Bone marrow (tissue), 2 donors: ENCODE measurements around the gene A2M.

Experiments used
- DNase-seq, 2 donors: peaks; one replicate each; lab custom pipeline; 2025; lab: John Stamatoyannopoulos, UW

The A2M gene

DNA sequence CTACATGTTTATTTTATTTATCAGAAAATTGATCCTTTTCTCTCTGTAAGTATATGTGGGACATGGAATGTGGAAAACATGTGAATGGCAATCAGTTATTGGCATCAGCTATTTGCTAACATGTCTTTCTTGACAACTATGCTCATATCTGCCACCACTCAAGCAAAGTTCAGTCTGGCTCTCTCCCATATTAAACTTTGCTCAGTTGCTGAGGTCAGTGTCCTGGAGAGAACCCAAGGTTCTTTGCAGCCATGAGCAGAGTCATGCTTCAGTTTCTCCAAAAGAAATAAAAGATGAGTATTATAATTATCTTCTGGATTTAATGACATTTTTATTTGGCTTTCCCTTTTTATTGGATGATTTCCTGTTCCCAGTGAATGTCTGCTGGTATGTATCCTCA is 42.6 kb downstream of the A2M start:
- DNase-seq, result no peak

DNA sequence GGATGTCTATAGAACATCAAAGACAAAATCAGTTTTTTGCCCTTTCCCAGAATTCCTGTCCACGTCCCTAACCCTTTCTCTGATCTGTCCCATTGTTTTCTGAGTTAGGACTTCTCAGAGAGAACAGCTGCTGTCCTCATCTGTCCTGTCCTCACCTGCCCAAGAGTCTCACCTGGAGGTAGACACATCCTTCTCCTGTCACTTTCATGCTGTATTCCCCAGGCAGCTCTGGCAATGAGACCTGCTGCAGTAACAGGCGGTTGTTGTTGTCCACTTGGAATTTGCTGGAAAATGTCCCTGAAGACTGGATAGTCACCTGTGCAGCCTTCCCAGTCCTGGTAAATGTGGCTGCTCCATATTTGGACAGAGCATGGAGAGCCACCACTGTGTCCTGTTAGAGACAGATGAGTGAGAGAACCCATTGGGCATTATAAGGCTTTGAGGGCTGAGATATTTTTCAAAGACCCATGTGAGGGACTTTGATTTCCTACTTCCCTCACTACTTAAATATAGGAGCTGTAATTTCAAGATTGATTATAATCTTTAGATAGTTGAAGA is 43.2 kb downstream of the A2M start:
- no peak for DNase-seq

DNA sequence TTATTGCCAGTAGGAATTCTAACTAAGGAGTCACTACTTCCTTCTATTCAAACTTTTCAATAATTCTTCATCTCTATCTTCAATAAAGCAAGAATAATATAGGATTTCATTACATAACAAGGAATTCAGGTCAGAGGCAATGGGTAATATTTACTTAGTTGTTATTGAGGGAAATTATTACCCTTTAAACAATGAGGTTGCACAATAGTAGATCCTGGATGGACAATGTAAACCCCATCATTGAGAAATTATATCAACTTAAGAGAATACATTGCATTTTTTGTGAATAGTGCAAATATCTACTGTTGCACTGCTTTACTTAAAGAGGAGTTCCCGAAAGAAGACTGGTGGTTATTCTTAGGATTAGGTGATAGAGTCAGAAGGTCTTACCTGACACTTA is 43.8 kb downstream of the A2M start:
- no peak for DNase-seq

DNA sequence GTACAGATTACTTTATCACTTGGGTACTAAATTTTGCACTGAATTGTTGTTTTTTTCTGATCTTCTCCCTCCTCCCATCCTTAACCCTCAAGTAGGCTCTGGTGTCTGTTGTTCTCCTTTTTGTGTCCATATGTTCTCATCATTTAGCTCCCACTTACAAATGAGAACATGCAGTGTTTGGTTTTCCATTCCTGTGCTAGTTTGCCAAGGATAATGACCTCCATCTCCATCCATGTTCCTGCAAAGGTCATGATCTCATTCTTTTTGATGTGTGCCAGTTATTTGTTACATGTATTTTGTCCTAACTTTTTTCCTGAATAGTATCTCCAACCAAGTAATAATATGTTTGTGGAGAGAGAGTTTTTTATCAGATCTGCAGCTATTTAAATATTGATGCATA is 44.2 kb downstream of the A2M start:
- DNase-seq, result no peak

DNA sequence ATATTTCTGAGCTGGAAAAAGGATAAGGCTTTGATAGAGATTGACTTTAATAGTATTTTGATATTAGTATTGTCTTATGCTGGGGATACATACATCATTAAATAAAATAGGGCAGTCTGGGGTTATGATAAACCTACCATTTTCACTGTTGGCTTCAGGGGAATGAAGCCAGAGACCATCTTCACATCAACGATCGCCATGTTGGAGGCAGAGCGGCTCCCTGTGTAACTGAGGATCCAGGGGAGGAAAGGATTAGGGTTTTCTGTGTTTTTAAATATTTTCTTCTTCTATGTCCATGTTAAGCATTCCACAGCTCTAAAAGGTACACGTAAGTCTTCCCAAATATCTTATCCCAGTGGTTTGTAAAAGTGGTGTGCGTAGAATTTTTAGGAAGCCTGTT is 45.4 kb downstream of the A2M start:
- no peak for DNase-seq

DNA sequence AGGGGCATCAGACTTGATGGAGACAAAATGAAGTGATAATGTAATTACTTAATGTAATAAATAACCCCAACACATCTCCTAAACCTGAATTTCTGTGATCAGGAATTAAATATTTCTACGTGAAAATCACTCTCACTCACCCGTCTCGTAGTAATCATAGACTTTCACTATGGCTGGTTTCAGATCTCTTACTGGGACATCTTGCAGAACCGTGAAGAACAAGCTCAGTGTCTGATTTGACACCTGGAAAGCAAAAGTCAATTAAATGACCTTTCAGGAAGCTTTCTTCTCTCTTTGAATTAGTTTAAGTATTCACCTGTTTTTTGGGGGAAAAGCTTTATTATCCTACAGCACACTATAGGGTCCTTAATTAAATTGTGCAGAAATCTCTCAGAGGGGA is 47.1 kb downstream of the A2M start:
- DNase-seq, result no peak

DNA sequence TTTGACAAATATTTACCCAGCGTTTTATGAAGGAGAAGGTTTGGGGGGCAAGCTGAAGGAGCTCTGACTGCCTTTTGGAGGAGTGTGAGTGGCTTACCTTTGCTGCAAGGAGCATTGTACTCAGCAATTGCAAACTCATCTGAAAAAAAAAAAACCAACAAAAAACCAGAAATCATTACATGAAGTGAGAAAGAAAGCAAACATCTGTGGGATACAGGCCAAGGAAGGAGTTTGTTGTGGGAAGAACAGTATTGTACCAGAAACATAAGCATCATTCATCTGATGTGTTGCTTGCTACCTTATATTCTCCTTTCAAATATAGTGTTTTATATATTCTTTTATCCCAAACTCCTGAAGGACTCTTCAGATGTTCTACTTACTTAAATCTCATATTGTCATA is 47.6 kb downstream of the A2M start:
- DNase-seq, result no peak

DNA sequence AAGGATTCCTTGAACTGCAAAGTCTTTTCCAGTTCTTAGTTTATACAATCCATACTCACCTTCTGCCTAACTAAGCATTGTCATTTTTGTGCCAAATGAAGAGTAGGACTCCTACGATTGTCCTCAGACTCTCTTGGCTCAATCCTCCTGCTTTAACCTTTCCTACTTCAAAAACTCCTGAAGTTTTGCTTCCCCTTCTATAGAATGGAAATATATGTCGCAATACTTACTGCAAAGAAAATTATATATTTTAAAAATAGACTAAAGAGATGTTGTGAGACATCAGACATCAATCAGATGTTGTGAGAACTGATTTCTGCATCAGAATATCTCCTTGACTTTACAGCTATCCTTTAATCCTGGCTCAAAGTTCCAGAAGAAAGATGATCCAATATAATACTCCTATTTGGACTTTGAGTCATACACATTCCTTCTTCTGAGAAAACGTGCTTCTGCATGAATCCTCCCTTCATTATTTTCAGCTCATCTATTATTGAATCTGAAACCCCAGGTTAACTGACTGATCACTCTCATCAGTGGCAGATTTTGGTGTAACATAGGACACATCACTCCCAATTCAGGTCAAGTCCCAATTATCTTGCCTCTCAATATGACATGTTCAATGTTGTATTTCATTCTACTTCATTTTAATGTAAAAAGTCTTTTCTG is 48.8 kb downstream of the A2M start:
- no peak for DNase-seq

DNA sequence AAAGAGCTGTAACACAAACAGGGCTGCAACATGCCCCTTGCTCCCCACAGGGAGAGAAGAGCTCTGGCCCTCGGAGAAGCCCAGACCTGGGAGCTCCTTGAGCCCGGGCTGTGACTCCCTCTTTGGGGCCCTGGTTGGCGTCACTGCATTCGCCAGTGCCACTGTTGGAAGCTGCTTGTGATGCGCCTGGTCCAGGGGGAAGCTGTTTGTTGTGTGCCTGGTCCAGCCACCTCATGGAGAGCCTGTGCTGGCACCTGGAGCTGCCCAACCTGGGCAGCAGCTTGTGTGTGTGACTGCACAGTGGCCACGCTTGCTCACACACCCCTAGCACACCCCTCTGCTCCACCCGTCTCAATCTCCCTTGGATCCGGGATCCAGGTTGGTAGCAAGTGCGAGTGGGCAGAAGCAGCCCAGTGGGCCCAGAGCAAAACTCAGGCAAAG is 49.5 kb downstream of the A2M start:
- no peak for DNase-seq

DNA sequence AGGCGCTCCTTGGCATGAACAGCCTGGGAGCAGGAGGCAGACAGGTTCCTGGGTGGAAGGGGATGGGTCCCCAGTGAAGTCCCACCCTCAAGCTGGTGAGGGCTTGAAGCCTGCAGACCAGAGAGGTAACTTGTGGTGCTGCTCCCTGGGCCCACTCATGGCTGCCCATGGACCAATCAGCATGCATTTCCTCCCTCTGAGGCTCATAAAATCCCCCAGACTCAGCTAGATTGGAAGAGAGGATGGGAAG is 50.2 kb downstream of the A2M start:
- no peak for DNase-seq

DNA sequence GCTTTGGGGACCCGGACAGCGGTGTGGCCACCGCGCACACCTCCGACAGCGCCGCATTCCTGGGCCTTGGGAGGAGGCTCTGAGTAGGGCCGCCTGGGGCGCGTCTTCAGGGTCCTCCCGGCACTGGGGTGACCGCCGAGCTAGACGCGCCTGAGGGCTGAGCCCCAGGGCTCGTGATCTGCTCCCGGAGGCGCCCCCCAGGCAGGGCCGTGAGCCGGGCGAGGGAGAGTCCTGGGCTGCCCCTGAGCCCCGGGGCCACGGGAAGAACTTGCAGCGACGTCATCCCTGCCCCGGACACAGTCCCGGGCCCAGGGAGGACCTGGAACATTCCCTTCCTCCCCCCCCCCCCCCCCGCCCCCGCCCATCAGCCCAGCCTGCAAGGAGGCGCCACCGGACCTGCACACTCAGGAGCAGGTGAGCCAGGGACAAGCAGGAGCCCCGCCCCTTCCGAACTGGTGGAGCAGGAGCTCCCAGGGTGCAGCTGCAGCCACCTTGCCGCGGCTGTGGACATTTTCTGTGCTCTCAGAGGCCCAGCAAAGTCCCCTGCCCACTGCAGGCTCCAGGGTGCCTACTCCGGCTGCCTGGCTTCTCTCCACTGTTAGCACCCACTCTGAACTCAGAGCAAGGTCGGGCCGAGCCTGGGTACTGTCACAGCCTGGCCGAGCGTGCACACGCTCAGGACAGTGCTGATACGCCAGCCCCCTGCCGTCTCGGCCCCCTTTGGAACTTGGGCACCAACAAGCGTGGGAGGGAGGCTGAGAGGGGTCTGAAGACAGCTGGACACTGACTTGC is 50.7 kb downstream of the A2M start:
- no peak for DNase-seq

DNA sequence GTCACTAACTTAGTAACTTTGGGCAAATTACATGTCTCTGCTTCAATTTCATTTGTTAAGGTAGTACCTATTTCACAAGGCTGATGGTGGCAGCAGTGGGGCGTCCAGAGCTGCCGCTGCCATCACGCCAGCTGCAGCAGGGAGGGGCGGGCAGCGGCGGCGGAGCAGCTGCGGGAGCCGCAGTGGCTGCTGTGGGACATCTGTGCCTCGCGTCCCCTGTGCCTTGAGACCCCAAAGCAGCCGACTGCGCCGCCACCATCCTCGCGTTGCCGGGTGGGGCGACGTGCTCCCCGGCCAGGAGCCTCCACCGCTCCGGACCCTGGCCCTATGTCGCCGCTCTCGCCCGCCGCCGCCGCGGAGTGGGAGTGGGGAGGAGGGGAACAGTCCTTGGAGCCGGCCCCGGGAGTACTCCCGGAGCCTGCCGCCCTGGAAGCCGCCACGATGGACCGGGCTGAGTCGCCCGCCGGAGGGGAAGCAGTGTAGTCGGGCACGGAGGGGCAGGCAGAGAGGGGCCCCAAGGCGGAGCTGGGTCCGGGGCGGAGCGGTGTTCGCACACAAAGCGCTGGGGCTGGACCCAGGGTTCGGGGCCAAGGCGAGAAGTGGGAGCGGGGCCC is 51.4 kb downstream of the A2M start:
- DNase-seq, result peak; percentile 12 to 25

DNA sequence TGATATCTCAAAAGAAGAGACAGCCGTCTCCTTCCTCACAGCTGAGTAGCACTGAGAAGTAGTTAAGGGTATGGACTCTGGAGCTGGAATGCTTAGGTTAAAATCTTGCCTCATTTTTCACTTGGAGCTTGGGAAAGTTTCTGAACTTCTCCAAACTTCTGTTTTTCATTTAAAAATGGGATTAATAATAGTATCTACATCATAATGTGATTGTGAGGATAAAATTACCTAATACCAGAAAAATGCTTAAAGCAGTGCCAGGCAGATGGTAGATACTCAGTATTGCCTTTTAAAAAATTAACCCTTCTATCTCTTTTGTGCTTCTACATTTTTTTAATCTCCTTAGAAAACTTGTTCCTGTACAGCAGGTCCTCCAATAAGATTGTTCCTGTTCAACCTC is 63.1 kb downstream of the A2M start:
- DNase-seq, result no peak

DNA sequence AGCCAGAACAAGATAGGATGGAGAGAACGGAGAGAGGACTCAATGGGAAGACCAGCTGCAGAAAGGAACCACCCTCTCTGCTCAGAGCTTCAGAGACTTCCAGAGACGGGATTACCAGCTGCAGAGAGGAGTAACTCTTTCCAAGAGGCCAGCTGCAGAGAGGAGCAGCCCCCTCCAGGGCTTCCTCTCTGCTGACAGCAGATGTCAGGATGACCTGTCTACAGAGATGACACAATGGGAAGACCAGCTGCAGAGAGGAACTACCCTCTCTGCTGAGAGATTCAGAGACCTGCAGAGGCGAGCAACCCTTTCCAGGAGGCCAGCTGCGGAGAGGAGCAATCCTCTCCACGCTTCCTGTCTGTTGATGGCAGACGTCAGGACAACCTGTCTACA is 64.6 kb downstream of the A2M start:
- peak in 1 of 2 donors; percentile 54 for DNase-seq

DNA sequence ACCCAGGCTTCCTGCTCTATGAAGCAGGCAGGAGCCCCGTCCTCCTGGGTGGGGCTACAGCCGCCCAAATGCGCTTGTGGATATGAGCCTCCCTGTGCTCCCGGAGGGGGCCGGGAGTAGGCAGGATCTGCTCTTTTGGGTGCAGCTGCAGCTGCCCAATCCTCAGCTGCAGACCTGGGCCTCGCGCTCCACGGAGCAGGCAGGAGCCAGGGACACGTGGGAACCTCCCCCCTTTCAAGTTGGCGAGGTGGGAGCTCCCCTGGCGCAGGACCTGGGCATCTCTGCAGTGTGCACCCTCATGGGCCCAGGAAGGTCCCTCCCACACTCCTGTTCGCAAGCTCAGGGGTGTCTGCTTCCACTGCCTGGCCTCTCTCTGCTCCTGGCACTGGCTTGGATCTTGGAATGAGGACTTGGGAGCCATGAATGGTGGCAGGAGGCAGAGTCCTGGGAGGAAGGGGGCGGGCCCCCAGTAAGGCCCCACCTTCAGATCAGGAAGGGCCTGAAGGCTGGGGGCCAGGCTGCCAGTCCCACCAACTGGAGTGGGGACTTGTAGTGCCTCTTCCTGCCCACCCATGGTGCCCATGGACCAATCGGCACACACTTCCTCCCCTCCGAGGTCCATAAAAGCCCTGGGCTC is 65.1 kb downstream of the A2M start:
- no peak for DNase-seq

DNA sequence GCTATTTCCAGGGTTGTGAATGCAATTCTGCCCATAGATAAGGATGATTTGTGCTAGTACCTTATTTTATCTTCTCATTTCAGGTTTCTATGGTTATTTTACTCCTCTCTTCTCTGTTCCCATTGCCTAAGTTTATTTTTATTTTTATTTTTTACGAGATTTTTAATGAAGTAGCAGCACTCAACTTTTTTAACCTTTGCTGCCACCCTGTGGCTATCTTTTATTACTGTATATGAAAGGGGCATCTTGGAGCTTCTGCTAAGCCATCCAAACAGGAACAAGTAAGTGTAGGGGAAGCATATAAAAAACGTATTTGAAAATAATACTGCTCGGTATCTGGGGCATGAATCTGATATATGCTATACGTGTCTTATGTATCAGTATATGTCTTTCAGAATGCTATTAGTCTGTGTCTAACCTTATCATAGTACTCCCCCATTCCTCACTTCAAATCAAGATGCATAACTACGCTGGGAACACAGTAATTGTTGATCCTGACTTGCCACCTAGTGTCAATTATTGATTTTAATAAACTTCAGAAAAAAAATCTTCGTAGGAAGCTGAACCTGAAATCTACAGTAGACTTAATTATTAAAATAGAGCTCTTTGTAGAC is 66.1 kb downstream of the A2M start:
- peak in 1 of 2 donors; percentile 68 for DNase-seq

DNA sequence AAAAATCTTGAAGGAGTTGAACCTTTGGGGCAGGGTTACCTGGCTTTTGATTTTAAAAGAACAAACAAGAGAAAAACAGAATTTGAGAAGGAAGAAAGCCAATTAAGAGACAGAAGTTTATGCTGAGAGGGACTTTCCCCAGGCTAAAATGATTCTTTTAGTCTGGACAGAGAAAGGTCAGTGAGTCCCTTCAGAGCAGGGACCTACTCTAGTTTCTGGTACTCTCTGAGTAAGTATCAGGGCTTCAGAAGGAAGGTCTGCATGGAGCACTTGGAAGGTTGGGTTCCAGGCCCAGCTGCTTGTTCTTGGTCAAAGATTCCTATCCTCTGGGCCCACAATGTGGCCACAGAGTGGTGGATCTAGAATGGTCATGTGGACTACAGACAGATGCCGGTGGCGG is 66.8 kb downstream of the A2M start:
- DNase-seq, result no peak

DNA sequence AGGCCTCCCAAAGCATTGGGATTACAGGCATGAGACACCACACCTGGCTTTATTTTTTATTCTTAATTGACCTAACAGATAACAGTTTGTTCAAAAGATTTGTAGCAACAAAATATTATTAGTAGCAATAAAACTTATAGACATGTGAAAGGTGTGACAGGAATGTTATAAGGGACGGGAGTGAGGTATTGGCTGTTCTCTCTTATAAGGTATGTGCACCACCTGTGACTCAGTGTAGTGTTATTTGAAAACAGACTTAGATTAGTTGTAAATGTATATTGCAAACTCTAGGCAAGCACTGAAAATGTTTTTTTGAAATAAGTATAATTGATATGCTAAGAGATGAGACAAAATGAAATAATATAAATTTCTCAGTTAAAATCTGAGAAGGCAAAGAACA is 68.6 kb downstream of the A2M start:
- no peak for DNase-seq

DNA sequence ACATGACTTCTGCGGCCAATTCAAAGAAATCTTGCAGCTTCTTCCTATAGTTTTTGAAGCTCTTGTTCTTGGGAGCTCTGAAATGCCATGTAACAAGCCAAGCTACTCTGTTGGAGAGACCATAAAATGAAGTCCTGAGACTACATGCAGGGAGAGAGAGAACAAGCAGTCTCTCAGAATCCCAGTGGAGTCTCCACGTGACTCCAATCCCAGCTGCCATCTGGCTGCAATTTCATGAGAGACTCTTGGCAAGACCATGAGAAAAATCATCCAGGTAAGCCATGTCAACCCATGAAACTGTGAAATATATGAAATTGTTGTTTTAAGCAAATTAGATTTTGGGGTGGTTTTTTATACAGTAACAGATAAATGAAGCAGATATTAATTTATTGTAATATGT is 72.0 kb downstream of the A2M start:
- no peak for DNase-seq

DNA sequence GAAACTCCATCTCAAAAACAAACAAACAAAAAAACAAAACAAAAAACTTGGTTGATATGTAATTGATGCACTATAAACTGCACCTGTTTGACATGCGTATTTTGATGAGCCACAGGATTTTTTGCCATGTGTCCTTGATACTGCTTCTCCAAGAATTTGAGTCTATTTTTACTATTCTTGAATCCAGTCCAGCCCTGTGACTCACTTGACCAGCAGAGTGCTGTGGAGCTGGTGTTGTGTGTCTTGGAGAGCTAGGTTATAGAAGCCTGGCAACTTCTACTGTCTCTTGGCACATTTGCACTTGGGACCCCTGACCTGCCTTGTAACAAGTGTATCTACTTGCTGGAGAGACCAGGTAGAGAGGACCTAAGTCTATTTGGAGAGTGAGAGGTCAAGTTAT is 74.4 kb downstream of the A2M start:
- DNase-seq, result no peak

DNA sequence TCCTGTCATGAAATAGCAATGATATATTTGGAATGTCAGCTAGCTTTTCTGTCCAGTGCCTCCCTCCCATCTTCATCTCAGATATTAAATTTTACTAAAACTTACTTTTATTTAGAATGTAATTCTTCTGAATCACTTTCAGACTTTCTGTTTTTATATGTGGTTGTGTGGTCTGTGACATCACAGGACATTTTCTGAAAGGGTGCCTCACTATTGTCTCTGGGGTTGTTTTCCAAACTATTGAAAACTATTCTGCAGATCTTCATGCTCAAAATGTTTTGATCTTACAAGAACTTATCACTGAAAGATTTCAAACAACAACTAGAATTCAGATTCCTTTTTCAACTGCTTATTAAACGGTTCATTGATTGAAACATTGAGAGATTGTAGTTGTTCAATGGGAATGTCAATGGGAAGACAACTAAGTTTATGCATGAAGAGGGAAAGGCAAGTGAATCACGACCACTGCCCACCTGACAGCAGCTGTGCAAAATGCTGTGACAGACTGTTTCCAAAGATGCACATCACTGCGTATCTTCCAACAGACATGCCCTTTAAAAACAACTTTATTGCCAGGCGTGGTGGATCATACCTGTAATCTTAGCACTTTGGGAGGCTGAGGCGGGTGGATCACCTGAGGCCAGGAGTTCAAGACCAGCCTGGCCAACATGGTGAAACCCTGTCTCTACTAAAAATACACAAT is 75.1 kb downstream of the A2M start:
- no peak for DNase-seq
